ENCODE measurements around the gene SLC16A5.
"Not testable (repeated sequence)": the region's sequence is repeated elsewhere in the genome, so short reads cannot be mapped to it uniquely, and the experiment has no call there.

The SLC16A5 gene, protein sequence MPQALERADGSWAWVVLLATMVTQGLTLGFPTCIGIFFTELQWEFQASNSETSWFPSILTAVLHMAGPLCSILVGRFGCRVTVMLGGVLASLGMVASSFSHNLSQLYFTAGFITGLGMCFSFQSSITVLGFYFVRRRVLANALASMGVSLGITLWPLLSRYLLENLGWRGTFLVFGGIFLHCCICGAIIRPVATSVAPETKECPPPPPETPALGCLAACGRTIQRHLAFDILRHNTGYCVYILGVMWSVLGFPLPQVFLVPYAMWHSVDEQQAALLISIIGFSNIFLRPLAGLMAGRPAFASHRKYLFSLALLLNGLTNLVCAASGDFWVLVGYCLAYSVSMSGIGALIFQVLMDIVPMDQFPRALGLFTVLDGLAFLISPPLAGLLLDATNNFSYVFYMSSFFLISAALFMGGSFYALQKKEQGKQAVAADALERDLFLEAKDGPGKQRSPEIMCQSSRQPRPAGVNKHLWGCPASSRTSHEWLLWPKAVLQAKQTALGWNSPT

DNA sequence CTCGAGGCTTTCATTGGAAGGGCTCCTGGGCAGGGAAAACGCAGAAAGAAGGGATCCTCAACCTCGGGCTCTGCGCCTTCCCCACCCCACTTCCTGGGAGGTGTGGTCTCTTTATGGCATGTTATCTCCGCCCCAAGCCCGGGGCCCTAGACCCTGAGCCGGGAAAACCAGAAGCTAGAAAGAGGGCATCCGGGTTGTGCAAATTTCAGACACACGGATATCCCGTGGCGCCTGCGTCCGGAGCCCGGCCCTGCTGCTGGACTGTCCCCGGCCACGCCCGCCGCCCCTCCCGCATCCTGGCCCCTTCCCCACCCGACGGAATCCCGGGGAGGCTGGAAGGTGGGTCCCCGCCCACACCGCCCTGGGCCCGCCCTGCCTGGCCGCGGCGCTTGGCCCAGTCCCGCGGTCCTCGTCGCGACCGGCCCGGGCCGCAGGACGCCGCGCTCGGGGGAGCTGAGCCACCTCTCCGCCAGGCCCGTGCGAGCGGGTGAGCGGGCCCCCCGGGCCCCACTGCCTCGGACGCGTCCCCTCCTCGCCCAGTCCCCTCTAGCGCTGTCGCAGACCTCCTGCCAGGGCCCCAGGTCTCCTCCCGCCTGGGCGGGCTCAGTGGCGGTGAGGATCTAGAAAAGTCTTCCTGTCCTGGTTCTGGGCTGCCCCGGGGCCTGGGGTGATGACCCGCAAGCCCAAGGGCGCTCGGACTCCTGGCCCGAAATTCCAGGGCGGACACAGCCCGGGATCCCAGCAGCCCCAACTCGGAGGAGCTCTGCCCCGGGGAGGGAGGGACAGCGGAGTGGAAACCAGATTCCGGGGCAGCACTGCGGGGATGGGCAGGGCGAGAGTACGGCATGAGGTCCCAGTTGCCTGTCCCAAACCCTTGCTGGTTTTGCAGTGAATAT lies at the start of gene SLC16A5:
SLC16A5 (plus strand) TSS at position 397 of the 896 bp plus-strand sequence. CDS start 5,683 bp downstream, outside the sequence.
- DNase-seq (ENCODE audit: low read depth): peak; percentile 19

DNA sequence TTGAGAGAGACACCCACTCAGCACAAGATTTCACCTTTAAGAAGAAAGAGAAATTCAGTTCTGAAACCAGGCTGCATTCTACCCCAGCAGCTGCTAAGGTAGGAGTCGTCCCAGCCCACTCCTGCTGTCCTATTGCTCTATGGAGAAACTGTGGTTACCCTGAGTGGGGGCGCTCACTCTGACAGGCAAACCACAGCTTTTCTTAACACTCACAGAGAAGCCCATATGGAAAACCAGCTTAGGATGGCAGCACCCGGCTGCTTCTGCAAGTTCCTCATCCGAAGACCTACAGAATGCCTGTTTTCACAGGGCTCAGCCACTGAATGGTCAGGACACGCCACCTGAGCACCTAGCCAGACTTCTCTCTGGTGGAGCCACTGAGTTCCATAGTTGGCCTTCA lies 48.5 kb upstream of the SLC16A5 start:
- DNase-seq (ENCODE audit: low read depth): no peak

DNA sequence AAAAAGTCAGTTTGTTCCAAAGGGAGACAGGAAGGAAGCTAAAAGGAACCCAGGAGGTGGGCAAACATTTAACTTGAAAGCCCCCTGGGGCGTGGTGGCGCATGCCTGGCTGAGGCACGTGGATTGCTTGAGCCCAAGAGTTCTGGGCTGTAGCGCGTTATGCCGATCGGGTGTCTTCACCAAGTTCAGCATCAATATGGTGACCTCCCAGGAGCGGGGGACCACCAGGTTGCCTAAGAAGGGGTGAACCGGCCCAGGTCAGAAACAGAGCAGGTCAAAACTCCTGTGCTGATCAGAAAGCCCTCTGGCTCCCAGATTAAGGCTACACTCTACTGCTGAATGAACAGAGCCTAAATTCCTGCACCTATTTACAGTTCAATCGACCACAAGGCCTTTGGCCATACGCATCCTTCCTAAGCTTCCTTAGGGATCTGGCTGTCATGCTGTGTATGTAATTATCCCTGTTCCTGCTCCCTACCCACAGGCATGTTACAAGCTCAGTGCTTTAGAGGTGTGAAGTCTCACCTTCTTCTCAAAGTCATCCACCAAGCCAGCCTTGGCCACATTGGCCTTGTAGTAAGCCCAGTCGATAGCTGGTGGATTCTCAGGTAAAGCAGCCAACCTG lies 46.0 kb upstream of the SLC16A5 start:
- DNase-seq (ENCODE audit: low read depth): no peak

DNA sequence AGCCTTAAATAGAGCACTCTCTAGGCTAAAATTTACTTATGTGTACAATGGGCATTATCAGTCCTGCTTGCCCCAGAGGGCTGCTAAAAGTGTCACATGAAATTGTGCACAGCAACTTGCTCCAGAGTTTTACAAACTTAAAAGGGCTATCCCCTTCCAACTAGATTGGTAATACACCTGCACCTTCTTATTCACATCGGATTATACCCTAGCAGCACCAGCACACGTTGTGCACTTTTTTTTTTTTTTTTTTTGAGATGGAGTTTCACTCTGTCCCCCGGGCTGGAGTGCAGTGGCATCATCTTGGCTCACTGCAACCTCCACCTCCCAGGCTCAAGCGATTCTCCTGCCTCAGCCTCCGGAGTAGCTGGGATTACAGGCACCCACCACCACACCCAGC lies 44.0 kb upstream of the SLC16A5 start:
- DNase-seq (ENCODE audit: low read depth): not testable (repeated sequence)

DNA sequence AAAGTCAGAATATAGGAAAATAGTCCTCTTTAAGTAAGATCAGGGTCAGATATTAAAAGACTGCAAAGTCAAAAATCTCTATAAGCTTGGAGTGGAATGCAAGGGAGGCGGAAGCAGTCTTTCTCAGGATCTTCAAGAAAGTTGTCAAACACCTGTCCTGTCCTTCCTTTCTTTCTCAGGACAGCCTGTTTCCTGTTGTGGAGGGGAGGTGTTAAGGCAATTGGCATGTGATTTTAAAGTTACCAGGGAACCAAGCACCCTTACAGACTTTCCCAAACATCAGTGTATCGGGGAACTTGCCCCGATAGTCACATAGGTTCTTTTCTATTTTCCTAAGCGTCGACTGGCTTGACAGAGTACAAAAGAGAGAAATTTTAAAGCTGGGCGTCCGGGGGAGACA lies 43.0 kb upstream of the SLC16A5 start:
- DNase-seq (ENCODE audit: low read depth): no peak

DNA sequence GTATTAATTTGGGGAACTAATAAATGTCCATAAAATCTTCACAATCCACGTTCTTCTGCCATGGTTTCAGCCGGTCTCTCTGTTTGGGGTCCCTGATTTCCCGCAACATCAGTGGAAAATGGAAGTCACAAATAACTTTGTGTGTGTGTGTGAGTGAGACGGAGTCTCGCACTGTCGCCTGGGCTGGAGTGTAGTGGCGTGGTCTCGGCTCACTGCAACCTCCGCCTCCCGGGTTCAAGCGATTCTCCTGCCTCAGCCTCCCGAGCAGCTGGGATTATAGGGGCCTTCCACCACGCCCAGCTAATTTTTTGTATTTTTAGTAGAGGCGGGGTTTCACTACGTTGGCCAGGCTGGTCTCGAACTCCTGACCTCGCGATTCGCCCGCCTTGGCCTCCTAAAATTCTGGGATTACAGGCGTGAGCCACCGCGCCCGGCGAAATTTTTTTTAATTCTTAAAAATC lies 41.8 kb upstream of the SLC16A5 start:
- not testable (repeated sequence) for DNase-seq (ENCODE audit: low read depth)

DNA sequence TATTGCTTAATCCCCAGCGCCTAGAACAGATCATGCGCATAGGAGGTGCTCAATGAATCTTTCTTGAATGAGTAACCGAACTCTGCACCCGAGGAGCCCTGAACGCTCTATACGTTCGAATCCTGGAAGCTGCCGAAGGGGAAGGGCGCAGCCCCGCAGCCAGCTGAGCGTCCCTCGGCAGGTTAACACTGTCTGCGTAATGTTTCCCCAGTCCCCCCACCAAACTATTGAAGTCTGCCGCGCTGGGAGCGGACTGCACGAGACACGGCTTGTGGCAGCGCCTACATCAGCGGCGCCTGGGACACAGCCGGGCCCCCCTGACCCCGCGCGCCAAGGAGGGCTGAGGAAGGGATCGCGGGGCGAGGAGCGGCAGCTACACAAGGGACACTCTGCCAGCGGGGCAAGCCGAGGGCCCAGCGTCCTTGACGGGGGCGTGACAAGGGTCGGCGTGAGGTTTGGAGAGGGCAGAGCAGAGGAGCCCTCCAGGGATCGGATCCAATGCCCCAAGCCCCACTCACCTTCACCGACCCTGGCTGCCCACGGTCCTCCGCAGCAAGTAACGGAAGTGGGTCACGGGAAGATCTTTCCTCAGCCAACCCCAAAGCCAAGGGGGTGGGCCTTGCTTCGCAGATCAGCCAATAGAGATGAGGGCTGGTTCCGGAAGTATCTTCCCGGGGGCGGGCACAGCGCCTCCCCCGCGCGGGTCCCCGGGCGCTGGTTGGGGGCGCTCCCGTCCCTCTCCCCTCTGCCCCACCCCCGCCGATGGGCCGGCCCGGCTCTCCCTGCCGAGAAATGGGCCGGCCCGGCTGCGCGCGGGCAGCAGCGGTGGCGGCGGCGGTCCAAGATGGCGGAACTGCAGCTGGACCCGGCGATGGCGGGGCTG lies 41.1 kb upstream of the SLC16A5 start, which contains the start of the genes ATP5PD and KCTD2:
ATP5PD (minus strand) TSS at position 563 of the 883 bp plus-strand sequence. CDS start 4,319 bp downstream, outside the sequence.
KCTD2 (plus strand) TSS at position 819 of the 883 bp plus-strand sequence; CDS start at position 845, 26 bp downstream.
- peak; percentile 94 for DNase-seq (ENCODE audit: low read depth)

DNA sequence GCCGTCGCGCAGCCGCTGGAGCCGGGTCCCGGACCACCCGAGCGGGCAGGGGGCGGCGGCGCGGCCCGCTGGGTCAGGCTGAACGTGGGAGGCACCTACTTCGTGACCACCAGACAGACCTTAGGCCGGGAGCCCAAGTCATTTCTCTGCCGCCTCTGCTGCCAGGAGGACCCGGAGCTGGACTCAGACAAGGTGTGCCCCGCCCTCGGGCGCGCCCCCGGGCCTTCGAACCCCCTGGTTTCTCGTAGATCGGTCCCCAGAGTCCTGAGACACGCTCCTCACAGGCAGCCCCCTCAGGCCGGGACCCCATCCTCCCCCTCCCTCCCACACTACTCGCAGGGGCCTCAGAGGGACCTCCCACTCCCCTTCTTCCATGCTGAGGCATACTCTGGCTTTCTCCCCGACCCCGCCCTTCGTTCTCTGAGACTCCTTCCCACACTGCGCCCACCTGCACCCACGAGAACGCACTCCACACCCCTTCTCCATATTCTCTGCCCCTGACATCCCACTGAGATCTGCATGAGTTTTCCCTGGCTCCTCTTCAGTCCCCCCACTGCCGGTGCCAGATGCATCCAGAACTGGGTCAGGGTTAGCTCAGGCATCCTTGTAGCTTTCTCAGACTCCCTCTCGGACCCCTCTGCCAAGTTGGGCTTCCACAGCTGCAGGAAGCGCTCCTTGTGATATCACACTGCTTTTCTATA lies 40.2 kb upstream of the SLC16A5 start:
- no peak for DNase-seq (ENCODE audit: low read depth)

DNA sequence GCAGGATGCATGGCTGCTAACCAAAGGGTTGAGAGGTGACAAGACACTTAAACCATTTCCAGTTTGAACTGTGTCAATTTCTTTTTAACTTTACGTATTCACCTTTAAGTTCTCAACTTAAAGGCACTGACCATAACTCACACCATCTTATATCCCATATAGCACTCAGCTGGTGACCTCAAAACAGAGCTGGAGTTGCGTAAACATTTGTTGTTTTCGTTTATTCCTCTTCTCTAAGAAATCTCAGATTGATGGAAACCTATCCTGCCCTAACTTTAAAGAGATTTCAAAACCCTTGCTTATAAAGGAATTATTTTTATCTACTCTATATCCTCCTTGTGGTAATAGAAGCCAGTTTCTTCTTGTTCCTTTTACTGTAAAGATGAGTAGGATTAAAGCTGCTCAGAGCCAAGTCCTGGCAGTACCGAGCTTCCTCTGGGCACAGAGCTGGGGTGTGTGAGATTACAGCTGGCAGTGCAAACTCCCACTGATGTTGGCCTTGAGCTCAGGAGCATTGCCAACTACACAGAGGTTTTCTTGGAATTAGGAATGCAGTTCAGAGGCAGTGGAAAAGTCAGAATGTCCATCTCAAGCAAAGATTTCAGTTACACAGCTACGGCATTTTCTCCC lies 39.4 kb upstream of the SLC16A5 start:
- DNase-seq (ENCODE audit: low read depth): no peak

DNA sequence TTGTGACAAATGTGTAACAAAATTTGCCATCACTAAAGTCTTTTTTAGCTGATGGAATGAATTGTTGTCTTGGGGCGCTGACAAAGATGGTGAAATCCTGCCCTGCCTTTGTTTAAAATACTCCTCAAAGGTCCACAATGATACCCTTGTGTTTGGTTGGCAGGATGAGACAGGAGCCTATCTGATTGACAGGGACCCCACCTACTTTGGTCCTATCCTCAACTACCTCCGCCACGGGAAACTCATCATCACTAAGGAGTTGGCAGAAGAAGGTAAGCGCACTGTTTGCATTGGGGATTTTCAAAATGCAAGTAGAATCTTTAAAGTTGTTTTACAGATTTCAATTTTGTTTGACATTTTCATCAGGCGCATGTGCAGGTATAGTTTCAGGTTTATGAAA lies 38.7 kb upstream of the SLC16A5 start:
- DNase-seq (ENCODE audit: low read depth): no peak

DNA sequence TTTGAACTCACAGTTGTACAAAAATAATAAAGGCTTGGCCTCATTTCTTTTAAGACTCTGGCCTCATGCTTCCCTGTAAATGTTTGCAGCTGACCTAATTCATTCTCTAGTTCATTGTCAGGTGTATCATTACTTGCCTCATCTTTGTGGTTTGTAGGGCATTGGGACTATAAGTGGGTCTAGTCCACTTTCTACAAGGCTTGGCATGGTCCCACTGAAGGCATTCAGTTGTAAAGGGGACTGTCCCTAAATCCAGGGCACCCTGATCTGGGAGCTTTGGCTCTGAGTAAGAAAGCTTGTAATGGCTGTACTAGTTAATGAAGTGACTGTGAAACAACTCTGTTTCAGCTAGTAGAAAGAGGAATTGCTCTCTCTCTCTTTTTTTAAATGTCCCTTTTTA lies 38.0 kb upstream of the SLC16A5 start:
- DNase-seq (ENCODE audit: low read depth): no peak

DNA sequence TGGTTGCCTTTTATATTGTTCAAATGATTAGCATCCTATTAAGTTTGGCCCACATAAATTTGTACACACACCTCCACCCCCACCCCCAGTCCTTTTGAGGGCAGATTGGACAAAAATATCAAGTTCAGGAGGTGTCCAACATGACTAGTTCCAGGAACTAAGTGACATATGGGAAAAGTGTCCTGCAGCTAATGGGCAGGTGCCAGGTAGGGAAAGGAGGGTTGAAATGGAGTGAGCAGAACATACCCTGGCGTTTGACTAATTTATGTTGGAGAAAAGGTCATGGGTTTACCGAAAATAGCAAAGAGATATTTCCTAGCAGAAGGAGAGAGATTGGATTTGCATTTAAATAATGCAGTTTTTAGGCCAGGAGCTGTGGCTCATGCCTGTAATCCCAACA lies 35.8 kb upstream of the SLC16A5 start:
- DNase-seq (ENCODE audit: low read depth): no peak

DNA sequence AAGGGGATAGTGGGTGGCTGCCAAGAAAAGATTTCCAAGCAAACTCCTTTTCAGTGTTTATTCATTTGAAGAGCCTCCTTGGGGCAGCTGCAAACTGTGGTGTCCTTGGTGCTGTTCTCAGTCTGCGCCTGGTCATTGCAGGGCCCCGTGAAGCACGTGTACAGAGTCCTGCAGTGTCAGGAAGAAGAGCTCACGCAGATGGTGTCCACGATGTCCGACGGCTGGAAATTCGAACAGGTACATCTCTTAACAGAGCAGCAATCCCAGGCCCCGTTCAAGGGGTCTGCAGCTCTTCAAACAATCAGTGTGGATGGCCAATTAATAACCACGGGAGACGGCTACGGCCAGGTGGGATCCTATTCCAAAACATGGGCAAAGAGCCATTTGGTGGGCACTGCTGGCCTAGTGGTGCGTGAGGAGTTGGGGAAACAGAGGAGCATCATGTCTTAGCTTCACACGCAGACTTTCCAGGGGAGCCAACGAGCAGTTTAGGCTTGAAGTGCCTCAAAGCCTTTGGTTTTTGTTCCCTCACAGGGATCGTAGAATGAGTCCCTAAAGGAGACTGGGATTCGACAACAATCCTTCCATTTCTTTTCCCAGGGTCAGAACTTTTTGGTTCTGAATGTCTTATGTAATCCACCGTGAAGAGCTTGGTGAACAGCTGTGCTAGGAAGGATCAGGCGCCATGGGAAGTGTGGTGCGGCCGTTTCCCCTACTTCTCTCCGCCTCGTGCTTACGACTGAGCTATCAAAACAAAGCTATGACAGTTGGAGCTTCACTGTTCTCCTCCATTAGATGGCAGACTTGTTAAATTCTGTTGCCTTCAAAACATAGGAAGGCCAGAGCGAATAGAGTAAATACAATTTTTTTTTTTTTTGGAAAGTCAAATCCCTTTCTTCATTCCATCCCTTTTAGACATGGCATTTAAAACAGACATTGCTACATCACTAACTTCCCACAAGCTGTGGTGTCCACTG lies 28.1 kb upstream of the SLC16A5 start:
- no peak for DNase-seq (ENCODE audit: low read depth)

DNA sequence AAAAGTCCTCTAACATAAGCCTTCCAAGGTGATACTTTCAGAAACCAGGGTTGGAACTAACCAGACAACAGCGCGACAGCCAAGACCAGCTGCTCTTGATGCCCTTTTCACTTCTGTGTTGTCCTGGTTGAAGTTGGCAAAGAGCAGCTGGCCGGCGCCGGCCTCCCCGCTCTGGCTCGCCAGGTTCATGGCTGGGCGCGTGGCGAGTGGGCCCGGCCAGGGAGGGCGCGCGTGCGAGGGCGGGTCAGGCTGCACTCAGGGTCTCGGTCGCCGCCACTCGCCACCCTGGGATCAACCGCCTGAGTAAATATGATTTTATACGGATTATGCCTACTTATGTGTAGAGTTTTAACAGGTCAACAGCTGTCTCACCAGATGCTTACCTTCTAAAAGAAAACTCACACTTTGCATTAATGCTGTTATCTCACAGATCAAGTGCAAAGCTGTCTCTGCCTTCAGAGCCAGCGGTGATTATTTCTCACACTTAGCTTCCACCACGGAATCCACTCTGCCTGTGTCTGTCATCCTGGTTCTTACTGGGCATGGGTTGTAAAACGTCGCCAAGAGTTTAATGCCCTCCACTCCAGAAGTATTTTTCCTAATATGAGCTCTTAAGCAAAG lies 27.2 kb upstream of the SLC16A5 start:
- no peak for DNase-seq (ENCODE audit: low read depth)

DNA sequence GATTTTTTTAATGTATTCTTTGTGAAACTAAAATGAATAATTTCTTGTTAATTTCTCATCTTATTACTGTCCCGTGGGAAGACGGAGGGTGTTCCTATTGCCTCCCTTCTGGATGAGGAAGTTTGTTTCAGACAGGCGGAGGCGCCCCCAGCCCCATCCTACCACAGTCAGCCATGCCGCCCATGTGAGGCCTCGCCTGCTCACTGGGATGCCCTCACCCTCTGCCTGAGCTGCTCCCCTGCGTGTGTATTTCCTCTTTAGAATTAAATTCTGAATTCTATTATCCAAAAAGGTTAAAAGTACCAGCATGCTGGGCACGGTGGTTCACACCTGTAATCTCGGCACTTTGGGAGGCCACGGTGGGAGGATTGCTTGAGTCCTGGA lies 26.7 kb upstream of the SLC16A5 start:
- no peak for DNase-seq (ENCODE audit: low read depth)

DNA sequence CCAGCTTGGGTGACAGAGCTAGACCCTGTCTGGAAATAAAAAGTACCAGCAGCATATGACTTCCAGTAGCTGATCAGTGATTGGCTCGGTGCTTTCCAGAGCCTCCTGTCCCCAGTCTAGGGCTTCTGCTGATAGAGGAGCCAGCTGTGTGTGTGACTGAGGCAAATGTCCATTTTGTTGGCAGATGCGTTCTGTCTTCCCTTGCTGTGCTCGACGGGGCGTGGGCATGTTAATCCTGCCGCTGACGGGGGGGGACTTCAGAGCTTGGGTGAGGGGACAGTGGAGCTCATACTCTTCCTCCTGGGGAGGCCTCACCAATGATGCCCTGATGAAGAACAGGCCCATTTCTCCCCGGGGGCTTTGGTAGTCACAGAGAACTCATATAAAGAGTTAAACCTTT lies 26.1 kb upstream of the SLC16A5 start:
- DNase-seq (ENCODE audit: low read depth): no peak

DNA sequence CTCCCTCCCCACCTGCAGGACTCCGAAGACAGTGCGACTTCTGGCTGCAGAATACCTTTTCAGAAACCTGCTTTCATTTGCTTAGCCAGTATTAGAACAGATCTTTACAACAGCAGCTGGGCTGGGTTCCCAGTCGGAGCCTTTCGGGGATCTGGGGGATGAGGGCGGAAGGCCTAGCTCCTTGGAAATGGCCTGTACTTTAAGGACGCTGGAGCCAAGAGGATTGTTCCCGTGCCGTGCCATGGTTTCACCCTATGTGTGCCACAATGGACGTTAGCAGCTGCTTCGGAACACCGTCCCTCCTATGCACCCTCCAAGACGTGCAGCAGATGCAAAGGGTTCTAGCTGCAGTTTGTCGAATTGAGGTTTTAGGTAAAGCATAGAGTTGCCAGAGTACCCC lies 24.6 kb upstream of the SLC16A5 start:
- no peak for DNase-seq (ENCODE audit: low read depth)

DNA sequence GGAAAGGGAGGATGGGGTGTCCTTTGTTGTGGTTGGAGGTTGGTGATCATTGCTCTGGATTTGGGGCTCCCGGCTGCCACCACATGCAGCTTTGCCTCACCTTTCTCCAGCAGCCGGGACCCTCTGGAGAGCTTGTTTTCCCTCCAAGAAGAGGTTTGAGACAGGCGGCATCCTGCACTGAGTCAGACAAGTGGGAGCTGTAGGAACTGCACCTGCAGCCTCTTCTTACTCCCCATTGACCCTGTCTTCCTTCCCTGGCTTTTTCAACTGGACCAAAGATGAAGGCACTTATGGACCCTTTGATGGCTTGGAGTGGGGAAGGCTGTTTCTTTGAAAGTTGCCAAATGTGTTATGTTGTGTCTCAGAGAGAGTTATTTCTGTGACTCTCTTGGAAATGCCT lies 24.1 kb upstream of the SLC16A5 start:
- DNase-seq (ENCODE audit: low read depth): no peak

Measured in stimulated activated CD8-positive, alpha-beta memory T cell treated with anti-CD3 and anti-CD28 coated beads, Interleukin-4, amount 100 ng/mL, for 24 hours (primary cell).